ENCODE data around the gene MGME1.
A peak's percentile ranks its signal among the peaks of the same experiment; 100 is the strongest.
"Not testable (repeated sequence)": the region's sequence is repeated elsewhere in the genome, so short reads cannot be mapped to it uniquely, and the experiment has no call there.

MGME1 gene

GRCh38 chr20:17960400-17960885 is 8.4 kb upstream of the MGME1 start:
- not testable (repeated sequence) for DNase-seq

GRCh38 chr20:17960927-17961586 is 7.8 kb upstream of the MGME1 start:
- no peak for DNase-seq

- no peak for DNase-seq
Observed at GRCh38 chr20:17961587-17961940, 7.3 kb upstream of the MGME1 start.

GRCh38 chr20:17963114-17963897 is 5.5 kb upstream of the MGME1 start:
- no peak for DNase-seq

GRCh38 chr20:17964073-17964472 is 4.7 kb upstream of the MGME1 start:
- no peak for DNase-seq

- no peak for DNase-seq
Observed at GRCh38 chr20:17964632-17965031, 4.2 kb upstream of the MGME1 start.

GRCh38 chr20:17965042-17965697 is 3.6 kb upstream of the MGME1 start:
- DNase-seq = peak; percentile 36

GRCh38 chr20:17966432-17967310 is 2.1 kb upstream of the MGME1 start:
- peak; percentile 50 for DNase-seq

GRCh38 chr20:17967521-17968365 is 1.1 kb upstream of the MGME1 start:
- peak; percentile 32 for DNase-seq

- peak; percentile 40 for DNase-seq
Observed at GRCh38 chr20:17969278-17969883, 563 bp downstream of the MGME1 start.

GRCh38 chr20:17969884-17970409 is 1.1 kb downstream of the MGME1 start:
- peak; percentile 80 for DNase-seq

- no peak for DNase-seq
Observed at GRCh38 chr20:17971300-17972013, 2.6 kb downstream of the MGME1 start.

- DNase-seq = no peak
Observed at GRCh38 chr20:17972121-17972520, 3.3 kb downstream of the MGME1 start.

- DNase-seq = no peak
Observed at GRCh38 chr20:17976305-17976704, 7.5 kb downstream of the MGME1 start.

- DNase-seq = no peak
Observed at GRCh38 chr20:17985388-17986018, 16.7 kb downstream of the MGME1 start.

GRCh38 chr20:17987988-17988387 is 19.2 kb downstream of the MGME1 start:
- DNase-seq = no peak

GRCh38 chr20:17990278-17990972 is 21.6 kb downstream of the MGME1 start:
- no peak for DNase-seq

- DNase-seq = no peak
Observed at GRCh38 chr20:17992224-17992637, 23.4 kb downstream of the MGME1 start.

GRCh38 chr20:17992847-17993513 is 24.2 kb downstream of the MGME1 start:
- no peak for DNase-seq

All from CD4-positive, alpha-beta T cell treated with Interleukin-4 for 4 hours (primary cell).